HK-2 (cell line): Measurements from ENCODE around the gene ELMO1.
"Not testable (repeated sequence)": the region's sequence is repeated elsewhere in the genome, so short reads cannot be mapped to it uniquely, and the experiment has no call there.

Source experiments
- DNase-seq: peaks from one replicate; pipeline ENCODE4 v3.0.0-alpha.2; 2018; ENCODE audit not compliant: unreplicated experiment

The ELMO1 gene

DNA sequence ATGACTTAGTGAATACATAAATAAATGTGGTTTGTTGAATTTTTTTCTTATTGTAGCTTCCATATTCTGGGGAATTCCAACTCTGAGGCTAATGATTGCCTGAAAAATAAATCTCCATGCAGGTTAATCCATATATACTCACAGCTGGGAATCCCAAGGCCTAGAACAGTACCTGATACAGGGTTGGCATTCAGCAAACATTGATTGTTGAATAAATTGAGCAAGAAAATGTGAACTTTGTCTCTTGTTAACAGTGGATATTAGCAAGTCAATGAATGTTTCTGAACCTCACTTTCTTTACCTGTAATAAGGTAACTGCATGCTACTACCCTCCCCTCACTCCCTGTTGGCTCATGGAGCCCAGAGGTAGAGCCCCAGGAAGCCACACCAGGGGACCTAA is 470.8 kb downstream of the ELMO1 start:
- DNase-seq = no peak

- DNase-seq = not testable (repeated sequence)
Measured at GRCh38 chr7:36973534-36973933, 475.1 kb downstream of the ELMO1 start.

DNA sequence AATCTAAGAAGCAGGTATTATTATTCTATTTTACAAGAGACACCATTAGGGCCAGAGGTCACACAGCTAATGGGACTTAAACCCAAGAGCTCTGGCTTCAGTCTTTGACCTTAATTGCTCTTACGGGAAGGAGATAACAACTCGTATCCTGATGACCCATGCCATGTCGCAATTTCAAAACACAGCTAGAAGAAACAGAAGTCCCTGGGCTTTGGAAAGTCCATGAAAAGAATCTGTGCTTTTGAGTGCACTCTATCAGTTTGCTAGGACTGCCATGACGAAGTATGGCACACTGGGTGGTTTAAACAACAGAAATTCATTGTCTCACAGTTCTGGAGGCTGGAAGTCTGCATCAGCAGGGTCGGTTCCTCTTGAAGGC is 476.5 kb downstream of the ELMO1 start:
- no peak for DNase-seq

- DNase-seq = no peak
Measured at GRCh38 chr7:36971515-36972139, 477.0 kb downstream of the ELMO1 start.

- no peak for DNase-seq
Measured at GRCh38 chr7:36970551-36971514, 477.8 kb downstream of the ELMO1 start.

GRCh38 chr7:36969376-36969775 is 479.3 kb downstream of the ELMO1 start:
- no peak for DNase-seq

GRCh38 chr7:36967387-36967786 is 481.3 kb downstream of the ELMO1 start:
- DNase-seq = peak; percentile 41

DNA sequence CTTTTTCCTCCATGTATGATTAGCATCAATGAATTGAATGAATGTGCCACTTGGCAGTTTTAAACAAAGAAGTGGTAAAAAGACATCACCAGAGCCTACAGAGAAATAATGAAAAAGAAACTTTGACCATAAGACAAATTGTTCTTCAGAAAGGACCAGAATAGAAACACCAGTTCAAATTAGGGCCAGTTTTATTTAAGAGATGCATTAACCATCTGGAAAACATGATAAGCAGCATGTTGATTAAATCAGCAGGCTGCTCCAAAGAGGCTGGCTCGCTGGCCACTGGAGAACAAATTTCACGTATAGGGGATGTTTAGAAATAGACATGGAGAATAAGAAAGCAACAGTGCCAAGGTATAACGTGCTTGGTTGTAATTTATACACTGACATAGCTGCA is 482.0 kb downstream of the ELMO1 start:
- DNase-seq = no peak

DNA sequence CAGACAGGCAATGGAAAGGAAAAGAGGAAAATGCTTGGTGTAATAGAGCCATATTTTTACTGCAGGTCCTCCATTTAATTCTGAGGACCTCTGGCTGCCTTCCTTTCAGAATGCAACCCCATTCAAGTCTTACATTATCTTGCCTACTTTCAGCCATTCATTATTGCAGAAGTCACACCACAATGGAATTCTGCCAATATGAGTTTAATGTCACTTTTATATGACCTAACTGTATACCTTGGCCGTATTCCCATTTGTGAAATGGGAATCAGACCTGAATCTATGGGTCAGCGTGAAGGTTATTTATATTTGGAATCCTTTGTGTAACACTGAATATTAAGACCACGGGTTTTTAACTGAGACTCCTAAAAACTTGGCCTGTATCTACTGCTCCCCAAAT is 482.6 kb downstream of the ELMO1 start:
- no peak for DNase-seq

- DNase-seq = no peak
Measured at GRCh38 chr7:36965625-36966024, 483.0 kb downstream of the ELMO1 start.

DNA sequence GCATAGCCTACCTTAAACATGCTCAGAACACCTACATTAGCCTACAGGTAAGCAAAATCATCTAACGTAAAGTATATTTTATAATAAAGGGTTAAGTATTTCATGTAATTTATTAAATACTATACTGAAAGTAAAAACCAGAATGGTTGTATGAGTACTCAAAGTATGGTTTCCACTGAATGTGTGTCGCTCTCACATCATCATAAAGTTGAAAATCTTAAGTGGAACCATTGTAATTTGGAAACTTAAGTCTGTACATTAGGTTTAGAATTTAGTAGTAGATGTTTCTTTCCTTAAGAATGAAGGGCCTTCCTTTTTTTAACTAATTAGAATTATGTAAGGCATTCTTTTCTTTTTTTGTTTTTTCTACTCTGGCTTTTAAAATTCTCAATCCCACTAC is 484.4 kb downstream of the ELMO1 start:
- no peak for DNase-seq

DNA sequence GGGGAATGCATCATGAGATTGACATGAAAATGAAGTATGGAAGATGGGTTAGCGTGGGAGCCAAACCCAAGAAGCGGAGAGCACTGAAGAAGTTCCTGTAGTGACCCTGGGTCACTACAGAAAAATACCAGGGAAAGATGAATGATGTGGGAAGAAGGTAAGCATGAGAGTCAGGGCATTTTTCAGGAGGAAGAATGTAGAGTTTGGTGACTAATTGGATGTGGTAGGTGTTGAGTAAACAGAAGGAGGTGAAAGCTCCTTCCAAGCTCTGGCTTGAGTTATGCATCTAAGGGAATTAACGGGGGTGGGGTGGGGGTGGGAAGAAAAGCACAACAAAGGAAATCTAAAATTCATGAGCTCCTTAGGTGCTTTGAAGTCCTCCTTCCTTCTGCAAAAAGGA is 486.3 kb downstream of the ELMO1 start:
- DNase-seq = no peak

GRCh38 chr7:36961693-36962092 is 487.0 kb downstream of the ELMO1 start:
- no peak for DNase-seq

DNA sequence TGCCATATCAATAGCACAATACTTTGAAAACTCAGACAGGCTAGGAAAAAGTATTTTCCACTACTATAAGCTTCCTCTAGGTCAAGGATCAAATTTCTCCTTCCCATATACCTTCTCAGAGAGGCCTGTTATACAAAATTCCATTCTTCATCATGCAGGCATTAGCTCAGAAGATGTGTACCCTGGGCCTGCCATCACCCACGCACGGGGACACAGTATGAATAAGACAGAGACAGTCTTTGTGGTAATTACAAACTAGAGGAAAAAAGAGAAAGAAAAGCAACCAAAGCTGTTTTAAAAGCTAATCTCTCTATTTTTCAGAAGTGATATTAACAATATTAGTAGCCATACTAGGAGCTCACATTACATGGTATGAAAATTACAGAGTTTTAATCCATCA is 487.6 kb downstream of the ELMO1 start:
- no peak for DNase-seq

DNA sequence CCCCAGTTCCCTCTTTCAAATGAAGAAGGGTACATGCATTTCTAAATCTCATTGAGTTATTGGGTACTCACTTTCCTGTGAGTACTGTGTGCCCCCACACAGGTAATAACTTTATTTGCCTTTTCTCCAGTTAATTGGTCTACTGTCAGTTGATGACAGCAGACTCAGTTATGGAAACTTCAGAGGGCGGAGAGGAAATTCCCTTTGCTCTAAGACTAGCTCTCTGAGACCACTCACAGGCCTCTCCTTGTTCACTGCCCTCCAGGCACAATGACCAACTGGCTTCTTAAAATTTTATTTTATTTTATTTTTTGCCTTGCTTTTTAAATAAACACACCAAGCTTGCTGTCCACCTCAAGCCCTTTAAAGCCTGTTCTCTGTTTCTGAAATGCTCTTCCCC is 488.6 kb downstream of the ELMO1 start:
- no peak for DNase-seq

- no peak for DNase-seq
Measured at GRCh38 chr7:36958111-36958733, 490.4 kb downstream of the ELMO1 start.

- no peak for DNase-seq
Measured at GRCh38 chr7:36957620-36958019, 491.0 kb downstream of the ELMO1 start.

DNA sequence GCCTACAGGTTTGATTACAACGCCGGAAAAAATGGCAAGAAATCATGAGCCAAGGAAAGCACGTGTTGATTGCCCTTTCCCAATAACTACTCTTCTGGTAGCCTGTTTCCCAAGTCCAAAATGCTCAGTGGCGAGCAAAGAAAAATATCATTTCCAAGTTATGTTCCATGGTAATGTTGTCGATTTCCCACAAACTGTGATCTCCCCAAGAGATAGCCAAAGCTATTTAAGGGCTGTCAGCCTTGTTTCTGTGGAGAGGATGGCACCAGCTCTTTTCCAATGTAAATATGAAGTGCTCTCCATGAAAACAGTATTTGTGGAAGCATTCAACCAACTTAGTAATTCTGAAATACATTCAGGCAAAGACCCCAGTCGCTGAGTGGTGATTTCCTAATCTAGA is 491.9 kb downstream of the ELMO1 start:
- DNase-seq = no peak

DNA sequence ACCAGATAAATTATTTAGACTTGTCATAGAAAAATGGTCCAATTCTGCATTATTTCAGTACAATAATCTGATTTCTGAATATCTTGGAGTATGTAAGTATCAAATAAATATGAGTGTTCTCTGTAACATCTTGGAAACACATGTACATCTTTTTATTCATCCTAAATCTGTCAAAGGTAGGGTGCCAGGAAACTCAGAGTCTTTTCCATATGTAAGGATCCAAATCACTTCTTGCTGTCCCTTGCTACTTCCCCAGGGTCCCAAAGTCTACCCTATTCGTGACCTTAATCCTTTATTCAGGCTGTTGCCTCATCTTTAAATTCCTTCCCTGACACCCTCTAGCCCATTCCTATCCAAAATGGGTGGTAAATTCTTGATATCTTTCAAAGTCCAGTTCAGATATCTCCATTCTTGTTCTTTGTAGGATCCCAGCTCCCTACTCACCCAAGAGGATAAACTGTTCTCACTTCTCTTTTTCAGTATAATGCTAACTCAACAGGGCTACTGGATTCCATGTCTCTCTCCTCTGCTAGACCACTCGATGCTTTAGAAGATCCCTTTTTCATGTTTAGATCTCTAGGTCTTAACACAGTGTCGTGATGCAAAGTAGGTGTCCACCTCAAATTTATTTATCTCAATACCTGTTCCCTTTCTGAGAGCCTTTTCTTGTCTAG is 493.1 kb downstream of the ELMO1 start:
- DNase-seq = no peak

- DNase-seq = no peak
Measured at GRCh38 chr7:36951257-36951697, 497.4 kb downstream of the ELMO1 start.

- no peak for DNase-seq
Measured at GRCh38 chr7:36949711-36950600, 498.7 kb downstream of the ELMO1 start.
